ENCODE measurements around the gene ESYT1.

ESYT1 gene

GRCh38 chr12:56151672-56152131, 23.6 kb downstream of the ESYT1 start:
- TF ChIP-seq SIN3A (IDR thresholded peaks at IDR 0.05; ENCODE audit: borderline replicate concordance, insufficient read depth, low read length) (no peak), REST (IDR thresholded peaks at IDR 0.05; ENCODE audit: insufficient read depth in 1 of 2, low read depth in 2 of 2, low read length in 2 of 2) (no peak), TAF1 (IDR thresholded peaks at IDR 0.05; ENCODE audit: borderline replicate concordance, insufficient read depth, low read length) (peak; percentile 41; the same call in 1 of the 2 replicates), POLR2AphosphoS5 (IDR thresholded peaks at IDR 0.05; ENCODE audit: low read depth, low read length) (no peak), FOXP2 (optimal IDR thresholded peaks at IDR 0.05; ENCODE audit: borderline replicate concordance, extremely low read depth, extremely low read length, insufficient read depth) (no peak)

GRCh38 chr12:56152132-56152755, 24.2 kb downstream of the ESYT1 start, which contains the start of gene MYL6B:
Gene MYL6B (plus strand): TSS chr12:56152587. CDS start chr12:56153919, 1,332 bp downstream.
- TF ChIP-seq POLR2AphosphoS5 (IDR thresholded peaks at IDR 0.05; ENCODE audit: low read depth, low read length) = peak; percentile 84
- TF ChIP-seq FOXP2 (optimal IDR thresholded peaks at IDR 0.05; ENCODE audit: borderline replicate concordance, extremely low read depth, extremely low read length, insufficient read depth) = peak; percentile 96
- no peak for TF ChIP-seq REST (IDR thresholded peaks at IDR 0.05; ENCODE audit: insufficient read depth in 1 of 2, low read depth in 2 of 2, low read length in 2 of 2)
- peak; percentile 59; the same call in 1 of the 2 replicates for TF ChIP-seq SIN3A (IDR thresholded peaks at IDR 0.05; ENCODE audit: borderline replicate concordance, insufficient read depth, low read length)
- TF ChIP-seq TAF1 (IDR thresholded peaks at IDR 0.05; ENCODE audit: borderline replicate concordance, insufficient read depth, low read length) = 0 out of 2 replicates have a peak, but pooled peaks have one; percentile 15

- TF ChIP-seq REST (IDR thresholded peaks at IDR 0.05; ENCODE audit: insufficient read depth in 1 of 2, low read depth in 2 of 2, low read length in 2 of 2) = no peak
- TF ChIP-seq POLR2AphosphoS5 (IDR thresholded peaks at IDR 0.05; ENCODE audit: low read depth, low read length) = no peak
- no peak for TF ChIP-seq TAF1 (IDR thresholded peaks at IDR 0.05; ENCODE audit: borderline replicate concordance, insufficient read depth, low read length)
- TF ChIP-seq FOXP2 (optimal IDR thresholded peaks at IDR 0.05; ENCODE audit: borderline replicate concordance, extremely low read depth, extremely low read length, insufficient read depth) = no peak
- TF ChIP-seq SIN3A (IDR thresholded peaks at IDR 0.05; ENCODE audit: borderline replicate concordance, insufficient read depth, low read length) = no peak
Measured at GRCh38 chr12:56152756-56153677, 24.9 kb downstream of the ESYT1 start.

GRCh38 chr12:56153678-56154065, 25.6 kb downstream of the ESYT1 start:
- TF ChIP-seq REST (IDR thresholded peaks at IDR 0.05; ENCODE audit: insufficient read depth in 1 of 2, low read depth in 2 of 2, low read length in 2 of 2) (no peak), SIN3A (IDR thresholded peaks at IDR 0.05; ENCODE audit: borderline replicate concordance, insufficient read depth, low read length) (no peak), POLR2AphosphoS5 (IDR thresholded peaks at IDR 0.05; ENCODE audit: low read depth, low read length) (no peak), TAF1 (IDR thresholded peaks at IDR 0.05; ENCODE audit: borderline replicate concordance, insufficient read depth, low read length) (no peak), FOXP2 (optimal IDR thresholded peaks at IDR 0.05; ENCODE audit: borderline replicate concordance, extremely low read depth, extremely low read length, insufficient read depth) (no peak)

Data from PFSK-1 (cell line).